Fibroblast of villous mesenchyme (primary cell): ENCODE measurements around the gene FGD4. TPM values are rescaled to one million over a fixed set of nuclear protein-coding genes. Genes with fewer than 3 reads are reported as not detected.
"Not testable (repeated sequence)": the region's sequence is repeated elsewhere in the genome, so short reads cannot be mapped to it uniquely, and the experiment has no call there.

ENCODE experiments used
- DNase-seq: peaks from one replicate; pipeline ENCODE4 v3.0.0-alpha.2; 2010; ENCODE audit warnings: low read depth
- H3K4me3 ChIP-seq: 2 replicates; pipeline ENCODE4 v1.5.1; 2011; ENCODE audit warnings: low read depth, mild to moderate bottlenecking, low read length
- total RNA-seq: library from RNA; depleted of rRNA; stranded (reverse); fragments of >200 nt; gene quantifications from 2 replicates; pipeline ENCODE4 v1.2.3, GENCODE V29; 2012
- TF ChIP-seq, protein P1 (sequence below): IDR thresholded peaks from 2 replicates; pipeline ENCODE4 v1.5.1; 2012; ENCODE audit warnings: low read depth, mild to moderate bottlenecking, low read length; ENCODE audit not compliant: insufficient read depth

The FGD4 gene
- total RNA-seq, 1 donor: 4.7 TPM

DNA sequence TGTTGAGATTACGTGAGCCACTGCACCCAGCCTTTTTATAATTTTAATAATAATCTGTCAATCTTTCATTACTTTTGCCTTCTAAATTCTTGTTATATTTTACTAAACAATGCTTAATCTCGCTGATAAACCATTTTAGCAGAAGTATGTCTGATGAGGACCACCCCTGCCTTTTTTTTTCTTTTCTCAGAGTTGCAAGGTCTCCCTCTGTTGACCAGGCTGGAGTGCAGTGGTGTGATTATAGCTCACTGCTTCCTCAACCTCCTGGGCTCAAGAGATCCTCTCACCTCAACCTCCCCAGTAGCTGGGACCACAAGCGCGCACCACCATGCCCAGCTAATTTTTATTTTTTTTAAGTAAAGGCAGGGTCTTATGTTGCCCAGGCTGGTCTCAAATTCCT lies 161.2 kb downstream of the FGD4 start:
- TF ChIP-seq, protein P1, sequence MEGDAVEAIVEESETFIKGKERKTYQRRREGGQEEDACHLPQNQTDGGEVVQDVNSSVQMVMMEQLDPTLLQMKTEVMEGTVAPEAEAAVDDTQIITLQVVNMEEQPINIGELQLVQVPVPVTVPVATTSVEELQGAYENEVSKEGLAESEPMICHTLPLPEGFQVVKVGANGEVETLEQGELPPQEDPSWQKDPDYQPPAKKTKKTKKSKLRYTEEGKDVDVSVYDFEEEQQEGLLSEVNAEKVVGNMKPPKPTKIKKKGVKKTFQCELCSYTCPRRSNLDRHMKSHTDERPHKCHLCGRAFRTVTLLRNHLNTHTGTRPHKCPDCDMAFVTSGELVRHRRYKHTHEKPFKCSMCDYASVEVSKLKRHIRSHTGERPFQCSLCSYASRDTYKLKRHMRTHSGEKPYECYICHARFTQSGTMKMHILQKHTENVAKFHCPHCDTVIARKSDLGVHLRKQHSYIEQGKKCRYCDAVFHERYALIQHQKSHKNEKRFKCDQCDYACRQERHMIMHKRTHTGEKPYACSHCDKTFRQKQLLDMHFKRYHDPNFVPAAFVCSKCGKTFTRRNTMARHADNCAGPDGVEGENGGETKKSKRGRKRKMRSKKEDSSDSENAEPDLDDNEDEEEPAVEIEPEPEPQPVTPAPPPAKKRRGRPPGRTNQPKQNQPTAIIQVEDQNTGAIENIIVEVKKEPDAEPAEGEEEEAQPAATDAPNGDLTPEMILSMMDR: no peak
- no peak overlapping the region for H3K4me3 ChIP-seq
- DNase-seq: no peak

DNA sequence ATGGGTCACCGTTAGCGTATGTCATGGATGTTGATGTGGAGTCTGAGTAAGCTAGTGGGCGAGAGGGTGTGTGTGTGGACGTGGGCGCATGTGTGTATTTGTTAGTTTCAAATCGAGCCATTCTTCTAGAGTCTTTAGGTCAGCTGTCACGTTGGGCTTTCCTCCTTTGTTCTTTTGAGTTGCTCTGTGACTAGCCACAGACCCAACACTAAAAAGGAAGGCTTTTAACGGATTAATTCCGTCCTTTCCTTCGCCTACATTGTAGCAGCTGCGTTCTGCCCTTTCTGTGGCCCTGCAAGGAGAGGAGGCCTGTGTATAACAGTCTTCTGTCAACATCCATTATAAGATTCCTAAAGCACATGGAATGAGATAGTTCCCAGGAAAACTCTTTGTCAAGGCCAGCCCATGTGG lies 162.6 kb downstream of the FGD4 start:
- DNase-seq: peak; percentile 64
- no peak overlapping the region for H3K4me3 ChIP-seq
- TF ChIP-seq, protein P1: no peak

DNA sequence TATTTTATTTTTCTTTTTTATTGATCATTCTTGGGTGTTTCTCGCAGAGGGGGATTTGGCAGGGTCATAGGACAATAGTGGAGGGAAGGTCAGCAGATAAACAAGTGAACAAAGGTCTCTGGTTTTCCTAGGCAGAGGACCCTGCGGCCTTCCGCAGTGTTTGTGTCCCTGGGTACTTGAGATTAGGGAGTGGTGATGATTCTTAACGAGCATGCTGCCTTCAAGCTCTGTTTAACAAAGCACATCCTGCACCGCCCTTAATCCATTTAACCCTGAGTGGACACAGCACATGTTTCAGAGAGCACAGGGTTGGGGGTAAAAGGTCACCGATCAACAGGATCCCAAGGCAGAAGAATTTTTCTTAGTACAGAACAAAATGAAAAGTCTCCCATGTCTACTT lies 163.1 kb downstream of the FGD4 start:
- DNase-seq: not testable (repeated sequence)

DNA sequence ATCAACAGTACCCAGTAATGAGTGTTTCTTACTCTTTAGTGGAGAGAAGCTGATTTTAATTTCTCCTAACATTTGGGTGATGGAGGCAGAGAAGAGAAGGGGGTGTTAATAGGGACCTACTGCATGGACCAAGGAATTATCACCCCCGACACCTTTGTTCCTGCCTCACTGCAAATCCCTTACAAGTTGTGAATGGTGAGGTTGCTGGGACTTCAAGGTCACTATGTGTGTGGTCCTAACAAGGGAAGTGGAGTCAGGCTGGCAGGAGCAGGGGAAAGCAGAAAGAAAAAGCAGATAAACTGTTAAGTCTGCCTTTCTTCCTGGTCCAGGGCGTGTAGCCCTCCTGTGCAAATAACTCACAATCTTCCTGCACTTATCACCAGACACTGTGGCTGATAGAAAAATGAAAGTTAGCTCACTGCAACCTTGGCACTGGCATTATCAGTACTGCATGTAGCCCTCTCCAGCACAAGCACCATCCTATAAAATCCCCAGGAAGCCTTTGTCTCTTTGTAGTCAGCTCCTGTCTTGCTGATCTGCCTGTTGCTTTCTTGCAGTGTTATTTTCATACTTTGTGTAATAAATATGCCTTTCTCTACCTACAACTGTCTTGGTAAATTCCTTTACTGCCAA lies 167.4 kb downstream of the FGD4 start:
- no peak overlapping the region for H3K4me3 ChIP-seq
- TF ChIP-seq, protein P1: no peak
- no peak for DNase-seq

More for the DNA sequence above, 163.1 kb downstream of the FGD4 start:
- H3K4me3 ChIP-seq: not testable (repeated sequence)

DNA sequence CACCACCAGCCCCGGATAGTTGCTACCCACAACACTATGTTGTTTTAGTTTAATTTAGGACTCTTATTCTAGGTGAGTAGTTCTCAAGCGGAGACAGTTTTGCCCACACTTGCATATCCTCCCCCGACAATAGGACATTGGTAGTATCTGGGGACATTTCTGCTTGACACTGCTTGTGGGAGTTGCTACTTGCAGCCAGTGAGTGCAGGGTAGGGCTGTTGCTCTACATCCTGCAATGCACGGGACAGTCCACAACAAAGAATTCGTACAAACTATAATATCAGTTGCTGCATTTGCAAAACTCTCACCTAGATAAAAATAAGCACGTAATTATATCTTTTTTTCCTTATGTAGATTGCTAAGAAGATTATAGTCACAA lies 167.9 kb downstream of the FGD4 start:
- H3K4me3 ChIP-seq: no peak overlapping the region
- TF ChIP-seq, protein P1: no peak
- no peak for DNase-seq

DNA sequence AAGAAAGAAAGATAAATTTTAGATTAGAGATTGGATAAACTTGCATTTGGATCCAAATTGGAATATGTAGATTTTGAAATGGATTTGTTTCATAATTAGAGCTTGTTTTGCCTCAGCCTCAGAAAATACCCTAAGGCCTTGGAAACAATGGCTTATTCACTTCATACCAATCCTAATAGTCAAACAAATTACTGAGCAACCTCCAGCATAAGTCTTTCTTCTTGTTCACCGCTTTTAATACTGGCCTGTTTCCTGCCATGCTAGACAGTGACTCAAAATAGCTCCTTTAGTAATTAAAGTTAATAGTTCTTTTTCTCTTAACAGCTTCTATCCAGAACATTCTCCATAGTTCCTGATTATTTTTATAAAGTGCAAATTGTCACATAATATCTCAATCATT lies 168.9 kb downstream of the FGD4 start:
- TF ChIP-seq, protein P1: no peak
- DNase-seq: peak; percentile 81
- H3K4me3 ChIP-seq: no peak overlapping the region

DNA sequence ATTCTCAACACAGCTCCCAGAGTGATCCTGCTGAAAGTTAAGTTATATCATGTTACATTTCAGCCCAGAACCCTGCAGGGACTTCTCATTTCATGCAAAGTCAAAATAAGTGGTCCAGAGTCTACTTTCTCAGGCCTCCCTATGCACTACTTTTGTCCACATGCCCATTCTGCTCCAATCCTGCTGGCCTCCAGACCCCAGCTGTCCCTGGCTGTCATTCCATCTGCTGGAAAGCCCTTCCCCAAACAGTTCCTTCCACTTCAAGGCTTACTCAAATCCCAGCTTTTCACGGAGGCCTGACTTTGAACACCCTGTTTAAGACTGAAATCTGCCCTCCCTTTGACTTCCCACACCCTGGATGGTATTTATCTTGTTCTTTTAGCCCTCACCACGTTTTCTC lies 169.9 kb downstream of the FGD4 start:
- TF ChIP-seq, protein P1: no peak
- no peak overlapping the region for H3K4me3 ChIP-seq
- DNase-seq: no peak
